ENCODE results near the gene MAGEF1.
"Not testable (repeated sequence)": the region's sequence is repeated elsewhere in the genome, so short reads cannot be mapped to it uniquely, and the experiment has no call there.

The MAGEF1 gene

GRCh38 chr3:184737063-184737462, 25.2 kb upstream of the MAGEF1 start:
- no peak for DNase-seq (ENCODE audit: extremely low read depth, low read depth)
- TF ChIP-seq CTCF (IDR thresholded peaks at IDR 0.05; ENCODE audit: low read depth, low read length), result no peak

GRCh38 chr3:184734903-184735701, 23.2 kb upstream of the MAGEF1 start:
- no peak for DNase-seq (ENCODE audit: extremely low read depth, low read depth)
- no peak for TF ChIP-seq CTCF (IDR thresholded peaks at IDR 0.05; ENCODE audit: low read depth, low read length)

- TF ChIP-seq CTCF (IDR thresholded peaks at IDR 0.05; ENCODE audit: low read depth, low read length), result no peak
- no peak for DNase-seq (ENCODE audit: extremely low read depth, low read depth)
Observed at GRCh38 chr3:184733971-184734608, 22.2 kb upstream of the MAGEF1 start.

GRCh38 chr3:184733181-184733580, 21.3 kb upstream of the MAGEF1 start:
- DNase-seq (ENCODE audit: extremely low read depth, low read depth), result no peak
- no peak for TF ChIP-seq CTCF (IDR thresholded peaks at IDR 0.05; ENCODE audit: low read depth, low read length)

- TF ChIP-seq CTCF (IDR thresholded peaks at IDR 0.05; ENCODE audit: low read depth, low read length), result no peak
Observed at GRCh38 chr3:184731786-184732537, 20.1 kb upstream of the MAGEF1 start.

GRCh38 chr3:184730924-184731323, 19.1 kb upstream of the MAGEF1 start:
- TF ChIP-seq CTCF (IDR thresholded peaks at IDR 0.05; ENCODE audit: low read depth, low read length), result no peak
- no peak for DNase-seq (ENCODE audit: extremely low read depth, low read depth)

More at GRCh38 chr3:184731786-184732537, 20.1 kb upstream of the MAGEF1 start:
- DNase-seq (ENCODE audit: extremely low read depth, low read depth), result no peak

- not testable (repeated sequence) for DNase-seq (ENCODE audit: extremely low read depth, low read depth)
Observed at GRCh38 chr3:184729154-184729553, 17.3 kb upstream of the MAGEF1 start.

Data from AG09319 (cell line).